GM15510 (cell line): ENCODE results near the gene ZNF33B.
A peak's percentile ranks its signal among the peaks of the same experiment; 100 is the strongest.

Source experiments
- POLR2A ChIP-seq: IDR thresholded peaks from 3 replicates; pipeline ENCODE4 v1.6.1; 2011; ENCODE audit warnings: borderline replicate concordance; ENCODE audit not compliant: insufficient read length; ENCODE audit errors: extremely low read depth

ZNF33B gene

DNA sequence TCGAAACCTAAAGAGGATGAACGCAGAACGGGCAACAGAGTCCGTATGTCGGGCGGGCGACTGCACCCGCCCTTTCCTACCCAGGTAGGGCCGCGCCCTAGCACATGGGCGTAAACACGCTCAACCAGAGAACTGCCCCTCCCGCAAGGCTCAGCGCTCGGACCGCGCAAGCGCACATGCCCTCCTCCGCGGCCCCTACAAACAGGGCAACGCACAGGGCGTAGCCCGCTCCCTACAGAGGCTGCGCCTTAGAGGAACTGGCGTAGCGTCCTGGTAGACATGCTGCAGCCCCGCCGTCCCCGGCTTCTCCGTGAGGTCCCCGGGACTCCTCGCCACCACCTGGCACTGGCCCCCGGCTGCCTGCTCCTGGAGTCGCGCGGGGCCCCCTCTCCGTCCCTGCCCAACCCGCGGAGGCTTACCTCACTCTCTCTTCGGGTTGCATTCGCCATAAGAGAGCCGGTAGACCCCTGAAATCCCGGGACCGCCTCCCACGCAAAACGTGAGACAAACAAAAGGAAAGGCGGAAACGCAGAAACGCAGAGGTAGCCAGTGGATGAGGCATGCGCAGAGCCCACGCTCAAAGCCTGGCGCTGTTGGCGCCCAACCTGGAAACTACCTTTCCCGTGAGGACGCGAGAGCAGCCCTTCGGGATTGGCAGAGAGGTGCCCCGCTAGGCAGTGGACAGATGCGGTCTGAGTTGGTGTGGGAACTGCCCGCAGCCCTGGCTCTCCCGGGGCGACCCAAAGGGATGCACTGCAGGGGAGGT lies at the start of gene ZNF33B:
ZNF33B (minus strand) TSS at position 516 of the 766 bp plus-strand sequence. CDS start 1,642 bp downstream, outside the sequence.
- peak; percentile 73 for TF ChIP-seq POLR2A

DNA sequence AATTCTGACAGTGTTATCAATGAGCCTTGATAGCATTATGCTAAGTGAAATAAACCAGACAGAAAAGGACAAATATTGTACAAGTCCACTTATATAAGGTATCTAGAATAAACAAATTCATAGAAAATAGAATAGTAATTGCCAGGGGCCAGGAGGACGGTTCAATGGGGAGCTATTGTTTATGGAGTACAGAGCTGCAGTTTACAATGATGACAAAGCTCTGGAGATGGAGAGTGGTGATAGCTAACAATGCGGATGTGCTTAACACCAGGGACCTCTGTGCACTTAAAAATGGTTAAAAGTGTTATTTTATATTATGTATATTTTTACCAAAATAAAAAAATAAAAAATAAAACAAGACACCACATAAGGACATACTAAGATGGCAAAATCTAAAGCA lies 46.1 kb upstream of the ZNF33B start:
- no peak for TF ChIP-seq POLR2A

DNA sequence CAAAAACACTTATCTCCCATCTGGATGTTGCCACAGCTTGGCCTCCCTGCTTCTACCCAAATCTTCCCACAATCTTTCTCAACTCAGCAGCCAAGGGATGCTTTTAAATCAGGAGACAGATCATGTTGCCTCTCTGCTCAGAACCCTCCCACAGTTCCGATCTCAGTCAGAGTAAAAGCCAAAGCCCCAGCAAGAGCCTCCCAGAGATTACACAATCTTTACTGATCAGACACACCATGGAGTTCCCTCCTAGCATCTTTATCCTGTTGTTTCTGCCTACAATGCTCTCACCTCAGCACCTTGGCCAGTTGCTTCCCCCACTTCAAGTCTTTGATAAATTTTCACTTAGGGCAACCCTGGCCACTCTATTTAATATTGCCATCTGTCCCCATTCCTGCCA lies 41.9 kb upstream of the ZNF33B start:
- no peak for TF ChIP-seq POLR2A

DNA sequence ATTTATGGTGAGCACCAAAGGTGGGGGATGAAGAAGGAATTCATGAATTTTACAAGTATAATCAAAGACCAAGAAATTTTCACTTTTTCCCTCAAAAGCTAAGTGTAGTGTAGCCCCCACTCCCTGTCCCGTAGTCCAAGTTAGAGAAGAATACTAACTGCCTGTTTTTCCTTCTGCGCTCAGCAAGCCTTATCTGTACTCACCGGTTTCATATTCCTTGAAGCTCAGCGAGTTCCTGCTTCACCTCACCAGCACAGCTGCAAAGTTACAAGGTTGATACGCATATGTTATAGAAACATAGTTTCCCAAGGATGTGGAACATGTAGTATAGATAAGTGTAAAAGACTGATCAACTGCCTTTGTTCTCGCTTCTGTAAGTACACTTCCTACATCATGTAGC lies 16.0 kb upstream of the ZNF33B start:
- no peak for TF ChIP-seq POLR2A

DNA sequence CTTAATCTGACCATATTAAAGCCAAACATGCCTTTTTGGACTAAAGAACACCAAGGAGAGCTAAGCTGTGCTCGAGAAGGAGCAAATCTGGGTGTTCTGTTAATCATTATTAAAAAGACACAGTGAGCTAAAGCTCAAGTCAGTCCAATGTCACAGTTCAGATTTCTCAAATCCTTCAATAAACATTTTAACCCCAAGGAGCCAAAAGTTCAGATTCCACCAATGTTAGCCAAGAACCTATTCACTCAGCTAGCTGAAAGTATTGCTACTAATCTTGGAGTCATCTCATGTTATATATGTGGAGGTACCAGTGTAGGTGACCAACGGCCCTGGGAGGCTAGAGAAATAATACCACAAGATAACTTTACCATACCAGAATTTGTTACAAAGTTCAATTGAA lies 14.5 kb upstream of the ZNF33B start:
- no peak for TF ChIP-seq POLR2A

DNA sequence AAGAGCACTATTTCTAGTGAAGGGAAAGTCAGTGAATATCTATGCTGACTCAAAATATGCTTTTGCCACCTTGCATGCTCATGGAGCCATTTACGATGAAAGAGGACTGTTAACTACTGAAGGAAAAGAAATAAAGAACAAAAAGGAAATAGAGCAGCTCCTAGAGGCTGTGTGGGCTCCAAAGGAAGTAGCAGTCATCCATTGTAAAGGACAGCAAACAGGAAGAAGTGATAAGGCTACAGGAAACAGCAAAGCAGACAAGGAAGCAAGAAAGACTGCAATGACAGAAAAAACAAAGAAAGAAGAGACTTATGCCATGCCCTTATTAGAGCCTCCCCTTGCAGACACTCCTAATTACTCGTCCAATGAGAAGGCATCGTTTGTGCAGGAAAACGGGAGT lies 12.0 kb upstream of the ZNF33B start:
- no peak for TF ChIP-seq POLR2A

DNA sequence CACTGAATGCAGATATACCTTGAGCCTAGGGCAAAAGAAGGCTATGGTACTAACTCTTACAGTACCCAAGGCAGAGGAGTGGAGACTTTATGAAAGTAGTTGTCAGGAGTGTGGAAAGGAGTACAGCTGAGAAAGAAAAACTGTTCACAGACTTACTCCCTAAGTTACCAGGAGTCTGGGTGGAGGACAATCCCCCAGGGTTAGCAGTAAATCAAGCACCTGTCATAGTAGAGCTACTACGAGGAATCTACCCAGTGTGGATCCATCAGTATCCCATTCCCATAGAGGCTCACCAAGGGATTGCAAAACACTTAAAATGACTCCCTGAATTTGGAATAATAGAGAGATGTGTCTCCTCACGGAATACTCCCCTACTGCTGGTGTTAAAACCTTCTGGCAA lies 10.1 kb upstream of the ZNF33B start:
- no peak for TF ChIP-seq POLR2A

DNA sequence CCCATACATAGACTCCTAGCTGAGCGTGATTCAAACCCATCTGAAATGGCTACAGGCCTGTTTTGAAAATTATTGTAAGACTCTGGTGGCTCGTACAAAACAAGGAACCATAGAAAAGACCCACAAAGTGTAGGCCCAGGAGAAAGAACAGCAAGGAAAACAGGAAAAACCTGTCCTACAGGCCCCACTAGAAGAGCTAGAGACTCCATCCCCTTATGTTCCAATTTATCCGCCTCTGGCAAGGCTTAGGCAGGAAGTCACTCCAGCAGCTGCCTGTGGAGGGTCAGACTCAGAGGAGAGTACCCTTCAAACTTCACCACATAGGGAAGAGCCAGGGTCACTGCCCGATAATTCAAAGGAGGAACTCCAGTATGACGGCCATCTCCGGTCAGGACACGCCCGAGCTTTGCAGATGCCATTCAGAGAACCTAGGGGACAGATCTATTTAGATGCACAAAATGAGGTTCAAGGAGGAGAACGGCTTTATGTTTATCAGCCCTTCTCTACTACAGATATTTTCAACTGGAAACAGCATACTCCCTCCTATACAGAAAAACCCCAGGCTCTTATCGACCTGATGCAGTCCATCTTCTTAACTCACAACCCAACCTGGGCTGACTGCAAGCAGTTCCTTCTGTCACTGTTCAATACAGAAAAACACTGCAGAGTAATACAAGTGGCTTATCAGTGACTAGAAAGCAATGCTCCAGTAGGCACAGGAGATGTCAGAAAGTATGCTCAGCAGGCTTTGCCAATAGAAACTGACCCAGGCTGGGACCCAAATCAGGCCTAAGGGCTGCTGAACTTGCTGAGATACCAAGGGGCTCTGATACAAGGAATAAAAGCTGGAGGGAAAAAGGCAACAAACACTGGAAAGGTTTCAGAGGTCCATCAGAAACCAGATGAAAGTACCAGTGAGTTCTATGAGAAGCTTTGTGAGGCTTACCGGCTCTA lies 8.6 kb upstream of the ZNF33B start:
- no peak for TF ChIP-seq POLR2A

DNA sequence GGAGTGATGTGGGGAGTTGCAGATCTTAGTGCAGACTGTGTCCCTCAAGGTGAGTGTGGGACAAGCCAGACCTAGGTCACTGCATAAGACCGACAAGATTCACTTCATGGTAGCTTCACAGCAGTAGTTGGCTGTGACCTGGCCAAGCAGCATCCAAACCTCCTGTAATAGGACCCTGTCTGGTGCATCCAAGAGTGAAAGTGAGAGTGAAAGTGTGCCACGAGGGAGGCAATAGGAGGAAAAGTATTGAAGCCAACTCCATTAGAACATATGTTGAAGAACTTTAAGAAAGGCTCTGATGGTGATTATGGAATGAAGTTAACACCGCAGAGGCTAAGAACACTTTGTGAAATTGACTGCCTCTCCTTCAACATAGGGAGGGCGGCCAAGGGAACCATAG lies 7.8 kb upstream of the ZNF33B start:
- TF ChIP-seq POLR2A = no peak

DNA sequence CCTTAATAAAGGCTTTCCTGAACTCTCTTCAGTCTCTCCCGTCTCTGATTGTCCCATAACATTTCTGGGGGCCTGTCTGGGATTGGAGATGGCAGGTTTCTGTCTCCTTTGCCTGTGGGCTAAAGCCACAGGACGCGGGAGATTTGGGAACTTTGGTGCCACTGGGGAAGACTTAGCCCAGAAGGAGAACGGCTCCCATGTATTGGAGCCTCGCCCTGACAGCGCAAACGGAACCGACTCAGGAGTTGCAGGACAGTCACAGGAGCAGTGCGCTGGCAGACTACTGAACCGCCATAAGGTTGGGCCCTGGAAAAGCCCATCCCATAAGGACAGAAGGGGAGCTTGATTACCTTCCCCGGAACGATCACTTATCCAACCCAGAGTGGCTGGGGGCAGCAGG lies 7.1 kb upstream of the ZNF33B start:
- TF ChIP-seq POLR2A = no peak

DNA sequence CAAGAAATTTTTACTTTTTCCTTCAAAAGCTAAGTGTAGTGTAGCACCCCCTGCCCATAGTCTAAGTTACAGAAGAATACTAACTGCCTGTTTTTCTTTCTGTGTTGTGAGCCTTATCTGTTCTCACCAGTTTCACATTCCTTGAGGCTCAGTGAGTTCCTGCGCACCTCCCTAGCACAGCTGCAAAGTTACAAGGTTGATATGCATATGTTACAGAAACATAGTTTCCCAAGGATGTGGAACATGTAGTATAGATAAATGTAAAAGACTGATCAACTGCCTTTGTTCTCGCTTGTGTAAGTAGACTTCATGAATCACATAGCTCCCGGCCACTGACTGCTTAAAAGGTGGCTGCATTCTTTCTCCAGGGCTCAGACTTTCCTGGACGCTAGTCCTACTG lies 6.7 kb upstream of the ZNF33B start:
- no peak for TF ChIP-seq POLR2A

DNA sequence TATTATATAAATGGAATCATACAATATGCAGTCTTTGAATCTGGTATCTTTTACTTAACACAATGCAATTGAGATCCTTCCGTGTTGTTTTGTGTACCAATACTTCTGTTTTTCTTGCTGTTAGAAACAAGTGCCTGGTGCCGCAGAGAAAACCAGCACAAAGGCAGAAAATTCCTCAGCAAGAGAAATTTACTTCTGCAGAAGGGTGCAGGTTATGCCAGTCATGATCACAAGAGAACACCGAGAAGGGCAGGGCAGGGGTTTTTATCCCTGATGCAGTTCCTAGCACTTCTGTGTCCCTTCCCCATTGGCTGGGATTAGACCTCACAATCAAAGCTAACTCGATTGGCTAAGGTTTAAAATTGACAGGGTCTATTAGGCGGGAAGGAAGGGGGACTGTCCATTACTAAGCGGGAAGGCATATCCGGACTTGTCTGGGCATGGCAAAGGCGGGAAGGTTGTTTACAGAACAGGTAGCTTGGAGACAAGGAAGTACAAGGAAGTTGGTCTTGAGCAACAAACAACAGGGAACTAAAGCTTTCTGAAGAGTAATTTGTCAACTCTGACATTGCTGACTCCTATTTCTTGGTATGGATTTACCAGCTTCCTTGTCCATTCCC lies 2.4 kb upstream of the ZNF33B start:
- TF ChIP-seq POLR2A = no peak

DNA sequence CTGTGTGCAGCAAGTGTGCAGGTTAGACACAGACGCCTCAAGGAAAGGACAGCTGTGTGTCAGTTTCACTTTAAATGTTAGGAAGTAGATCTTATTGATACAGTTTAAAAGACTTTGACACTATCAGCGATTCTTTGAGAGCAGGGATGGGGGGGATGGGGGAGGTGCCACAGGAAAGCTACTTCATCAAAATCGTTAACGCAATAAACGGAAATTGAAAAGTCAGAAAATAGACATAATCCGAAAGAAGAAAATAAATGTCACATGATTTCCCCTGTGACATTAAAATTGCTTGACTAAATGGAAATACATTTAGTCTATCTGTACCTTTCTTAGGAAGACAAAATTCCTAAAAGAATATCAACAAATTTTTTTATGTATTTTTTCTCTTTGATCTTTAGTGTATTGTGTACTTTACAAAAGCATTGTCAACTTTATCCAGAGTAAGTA lies 476 bp upstream of the ZNF33B start:
- no peak for TF ChIP-seq POLR2A

DNA sequence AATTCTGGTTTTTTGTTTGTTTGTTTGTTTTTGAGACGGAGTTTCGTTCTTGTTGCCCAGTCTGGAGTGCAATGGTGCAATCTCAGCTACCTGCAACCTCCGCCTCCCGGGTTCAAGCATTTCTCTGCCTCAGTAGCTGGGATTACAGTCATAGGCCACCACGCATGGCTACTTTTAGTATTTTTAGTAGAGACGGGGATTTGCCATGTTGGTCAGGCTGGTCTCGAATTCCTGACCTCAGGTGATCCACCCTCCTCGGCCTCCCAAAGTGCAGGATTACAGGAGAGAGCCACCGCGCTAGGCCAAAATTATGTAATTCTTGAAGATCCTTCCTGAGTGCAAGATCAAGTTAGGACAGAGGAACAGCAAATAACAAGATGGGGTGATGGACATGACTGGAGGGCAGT lies 719 bp downstream of the ZNF33B start:
- TF ChIP-seq POLR2A = no peak

DNA sequence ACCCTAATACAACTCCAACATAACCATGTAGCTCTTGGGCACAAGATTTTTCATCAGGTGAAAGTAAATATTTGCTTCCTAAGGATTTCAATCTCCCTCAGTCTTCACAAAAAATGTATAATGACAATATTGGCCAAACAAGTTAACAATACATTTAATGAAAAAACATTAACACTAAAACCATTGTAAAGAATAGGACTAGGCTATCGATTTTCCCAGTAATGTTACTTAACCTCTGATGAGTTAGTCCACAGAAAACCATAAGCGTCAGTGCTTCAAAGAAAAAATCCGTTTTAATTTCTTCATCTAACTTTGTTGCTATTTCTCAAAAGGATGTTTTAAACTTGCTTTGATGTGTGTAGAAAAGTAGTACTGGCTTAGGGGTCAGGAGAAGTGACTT lies 1.2 kb downstream of the ZNF33B start:
- no peak for TF ChIP-seq POLR2A

DNA sequence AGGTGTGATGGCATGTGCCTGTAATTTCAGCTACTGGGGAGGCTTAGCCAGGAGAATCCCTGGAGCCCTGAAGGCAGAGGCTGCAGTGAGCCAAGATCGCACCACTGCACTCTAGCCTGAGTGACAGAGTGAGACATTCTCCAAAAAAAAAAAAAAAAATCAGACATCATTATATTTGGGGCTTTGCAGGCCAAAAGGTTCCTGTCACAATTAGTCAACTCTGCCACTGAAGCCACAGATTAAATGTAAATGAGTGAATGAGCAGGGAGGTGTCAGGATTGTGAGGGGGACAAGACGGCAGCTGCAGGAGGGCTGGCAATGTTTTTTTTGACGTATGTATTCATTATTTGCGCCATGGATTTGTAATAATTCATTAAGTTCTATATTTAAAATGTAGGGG lies 3.3 kb downstream of the ZNF33B start:
- TF ChIP-seq POLR2A = no peak

DNA sequence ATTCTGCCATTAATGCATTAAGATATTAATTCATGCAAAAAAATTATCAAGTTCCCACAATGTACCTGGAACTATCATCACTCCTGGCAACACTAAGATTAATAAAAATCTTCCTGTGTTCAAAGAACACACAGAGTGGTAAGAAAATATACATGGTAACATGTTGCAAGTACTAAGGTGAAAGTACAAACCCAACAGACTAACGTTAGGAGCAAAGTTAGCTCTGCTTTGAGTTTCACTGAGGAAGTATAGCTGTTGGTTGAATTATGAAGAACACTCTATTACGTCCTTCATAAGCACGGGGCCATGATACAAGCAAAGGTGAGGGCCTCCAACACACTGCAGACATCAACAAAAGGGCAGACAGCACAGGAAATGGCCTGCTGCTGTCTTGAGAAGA lies 5.8 kb downstream of the ZNF33B start:
- TF ChIP-seq POLR2A = no peak
